GM19452 (cell line): ENCODE measurements around the gene KREMEN1.
"Not testable (repeated sequence)": the region's sequence is repeated elsewhere in the genome, so short reads cannot be mapped to it uniquely, and the experiment has no call there.

Experiments used
- ATAC-seq: cut with Tn5 transposase; IDR thresholded peaks from one replicate; pipeline ENCODE4 v1.9.1; 2021; ENCODE audit not compliant: unreplicated experiment

The KREMEN1 gene

GRCh38 chr22:29072979-29073617 lies at the start of gene KREMEN1:
Gene KREMEN1, plus strand, starts transcription at chr22:29073035. Its CDS starts 96 bp downstream, at chr22:29073131.
- no peak for ATAC-seq

- ATAC-seq = no peak
These were observed 49.6 kb upstream of the KREMEN1 start for GRCh38 chr22:29023172-29023796.

- no peak for ATAC-seq
These were observed 46.3 kb upstream of the KREMEN1 start for GRCh38 chr22:29026579-29026978.

GRCh38 chr22:29028468-29028867 lies 44.4 kb upstream of the KREMEN1 start:
- no peak for ATAC-seq

- ATAC-seq = no peak
These were observed 43.4 kb upstream of the KREMEN1 start for GRCh38 chr22:29029202-29030000.

- ATAC-seq = no peak
These were observed 42.7 kb upstream of the KREMEN1 start for GRCh38 chr22:29030016-29030617.

- ATAC-seq = no peak
These were observed 42.1 kb upstream of the KREMEN1 start for GRCh38 chr22:29030618-29031226.

- ATAC-seq = no peak
These were observed 41.4 kb upstream of the KREMEN1 start for GRCh38 chr22:29031227-29032011.

GRCh38 chr22:29032014-29032475 lies 40.8 kb upstream of the KREMEN1 start:
- no peak for ATAC-seq

- ATAC-seq = no peak
These were observed 40.3 kb upstream of the KREMEN1 start for GRCh38 chr22:29032584-29032983.

GRCh38 chr22:29037340-29037932 lies 35.4 kb upstream of the KREMEN1 start:
- ATAC-seq = no peak

- no peak for ATAC-seq
These were observed 33.7 kb upstream of the KREMEN1 start for GRCh38 chr22:29039148-29039547.

- not testable (repeated sequence) for ATAC-seq
These were observed 33.2 kb upstream of the KREMEN1 start for GRCh38 chr22:29039684-29040083.

GRCh38 chr22:29040385-29041275 lies 32.2 kb upstream of the KREMEN1 start:
- ATAC-seq = no peak

- ATAC-seq = no peak
These were observed 31.4 kb upstream of the KREMEN1 start for GRCh38 chr22:29041408-29041807.

- no peak for ATAC-seq
These were observed 28.8 kb upstream of the KREMEN1 start for GRCh38 chr22:29043906-29044575.

GRCh38 chr22:29044657-29045176 lies 28.1 kb upstream of the KREMEN1 start:
- no peak for ATAC-seq
